Left ventricle myocardium superior (tissue), 1 donor: ENCODE measurements around the gene INTS7. TPM values are rescaled to one million over a fixed set of nuclear protein-coding genes. Genes with fewer than 3 reads are reported as not detected.
A peak's percentile ranks its signal among the peaks of the same experiment; 100 is the strongest.
"Not testable (repeated sequence)": the region's sequence is repeated elsewhere in the genome, so short reads cannot be mapped to it uniquely, and the experiment has no call there.

ENCODE experiments used
- ATAC-seq: fragments of 200-7000 bp; cut with Tn5 transposase; one replicate; pipeline ENCODE4 v1.9.1; 2020; ENCODE audit warnings: mild to moderate bottlenecking, moderate library complexity
- DNase-seq: peaks from one replicate; pipeline ENCODE4 v3.0.0-alpha.2; 2020
- intact Hi-C: fragments of 100-400 bp; cut with micrococcal nuclease; formaldehyde crosslinking; loops from one replicate; pipeline ENCODE4 v1.11.0; 2022
- total RNA-seq: library from RNA; stranded (reverse); fragmentation: NEBNext Ultra II Directional; extraction: Animal tissue kit (Norgen Biotek cat#: 25700); gene quantifications from one replicate; pipeline ENCODE4 v1.2.1, GENCODE V29; 2021
- donor health status: DM: no; HTN: yes; CAD: no; lungs with severe emphysema.

INTS7 gene
- total RNA-seq, 1 donor from 2014 or later = 10.9 TPM

GRCh38 chr1:212002536-212002935, 32.8 kb downstream of the INTS7 start:
- intact Hi-C loops = no loop called here
- DNase-seq (no peak), ATAC-seq (no peak)

- intact Hi-C loops, DNase-seq, ATAC-seq: not testable (repeated sequence)
Observed at GRCh38 chr1:211997426-211997825, 37.9 kb downstream of the INTS7 start.

GRCh38 chr1:211991695-211992094, 43.7 kb downstream of the INTS7 start:
- intact Hi-C loops = no loop called here
- ATAC-seq = peak; percentile 60

GRCh38 chr1:211986628-211987254, 48.6 kb downstream of the INTS7 start:
- DNase-seq = no peak
- no peak for ATAC-seq
- intact Hi-C loops = no loop called here

More at GRCh38 chr1:211991695-211992094, 43.7 kb downstream of the INTS7 start:
- DNase-seq = no peak

GRCh38 chr1:211985556-211986264, 49.6 kb downstream of the INTS7 start:
- intact Hi-C loops = no loop called here
- DNase-seq = no peak
- no peak for ATAC-seq

GRCh38 chr1:211978596-211978995, 56.8 kb downstream of the INTS7 start:
- DNase-seq = no peak
- ATAC-seq = no peak
- intact Hi-C loops = no loop called here

GRCh38 chr1:211975152-211975941, 60.0 kb downstream of the INTS7 start:
- ATAC-seq = no peak
- intact Hi-C loops = no loop called here

GRCh38 chr1:211973541-211973940, 61.8 kb downstream of the INTS7 start:
- intact Hi-C loops = no loop called here
- ATAC-seq (no peak), DNase-seq (no peak)

More at GRCh38 chr1:211975152-211975941, 60.0 kb downstream of the INTS7 start:
- DNase-seq = no peak

GRCh38 chr1:211968200-211968834, 67.0 kb downstream of the INTS7 start:
- intact Hi-C loops = no loop called here
- DNase-seq (no peak), ATAC-seq (no peak)

- ATAC-seq (no peak), DNase-seq (no peak)
- intact Hi-C loops = no loop called here
Observed at GRCh38 chr1:211967704-211968103, 67.7 kb downstream of the INTS7 start.

GRCh38 chr1:211965108-211965805, 70.1 kb downstream of the INTS7 start:
- intact Hi-C loops = no loop called here
- DNase-seq (no peak), ATAC-seq (no peak)

GRCh38 chr1:211959680-211960079, 75.7 kb downstream of the INTS7 start:
- DNase-seq = no peak
- intact Hi-C loops = no loop called here
- ATAC-seq = no peak

- DNase-seq (no peak), ATAC-seq (no peak)
- intact Hi-C loops = no loop called here
Observed at GRCh38 chr1:211959221-211959620, 76.1 kb downstream of the INTS7 start.

GRCh38 chr1:211954028-211954427, 81.3 kb downstream of the INTS7 start:
- intact Hi-C loops, ATAC-seq: not testable (repeated sequence)

GRCh38 chr1:211953543-211953942, 81.8 kb downstream of the INTS7 start:
- ATAC-seq, DNase-seq, intact Hi-C loops: not testable (repeated sequence)

More at GRCh38 chr1:211954028-211954427, 81.3 kb downstream of the INTS7 start:
- not testable (repeated sequence) for DNase-seq

- no peak for ATAC-seq
- DNase-seq = no peak
- intact Hi-C loops = no loop called here
Observed at GRCh38 chr1:211952299-211952698, 83.1 kb downstream of the INTS7 start.

GRCh38 chr1:211951856-211952255, 83.5 kb downstream of the INTS7 start:
- intact Hi-C loops = no loop called here
- ATAC-seq (no peak), DNase-seq (no peak)

GRCh38 chr1:211948377-211948776, 87.0 kb downstream of the INTS7 start:
- DNase-seq = no peak
- intact Hi-C loops = loop anchor here (10.0 kb wide), 1 partner anchor 274 kb away; the partner anchor contains the start of gene NEK2
- no peak for ATAC-seq
